VCaP (cell line): ENCODE measurements around the gene TNFRSF1B.

Experiments used
- H3K27ac ChIP-seq: fragments of 450-650 bp; 2 replicates; pipeline ENCODE4 v1.5.1; 2017
- CTCF ChIP-seq: fragments of 450-650 bp; conservative IDR thresholded peaks from 2 replicates; pipeline ENCODE4 v1.5.1; 2017; ENCODE audit warnings: mild to moderate bottlenecking, moderate library complexity

TNFRSF1B gene

GRCh38 chr1:12127206-12127810 is 39.5 kb upstream of the TNFRSF1B start:
- TF ChIP-seq CTCF: no peak
- H3K27ac ChIP-seq: no peak overlapping the region

GRCh38 chr1:12128120-12128519 is 38.7 kb upstream of the TNFRSF1B start:
- no peak for TF ChIP-seq CTCF
- H3K27ac ChIP-seq: no peak overlapping the region

- no peak for TF ChIP-seq CTCF
These were observed 37.2 kb upstream of the TNFRSF1B start for GRCh38 chr1:12129624-12130023.

GRCh38 chr1:12130466-12131130 is 36.2 kb upstream of the TNFRSF1B start:
- TF ChIP-seq CTCF: no peak
- H3K27ac ChIP-seq: no peak overlapping the region

More at GRCh38 chr1:12129624-12130023, 37.2 kb upstream of the TNFRSF1B start:
- H3K27ac ChIP-seq: no peak overlapping the region

GRCh38 chr1:12132078-12132477 is 34.7 kb upstream of the TNFRSF1B start:
- no peak overlapping the region for H3K27ac ChIP-seq
- TF ChIP-seq CTCF: no peak

GRCh38 chr1:12134716-12135115 is 32.1 kb upstream of the TNFRSF1B start:
- TF ChIP-seq CTCF: no peak
- H3K27ac ChIP-seq: no peak overlapping the region

GRCh38 chr1:12135612-12136011 is 31.2 kb upstream of the TNFRSF1B start:
- TF ChIP-seq CTCF: no peak
- H3K27ac ChIP-seq: no peak overlapping the region
